ENCODE data around the gene FHL1. TPM values are rescaled to one million over a fixed set of nuclear protein-coding genes. Genes with fewer than 3 reads are reported as not detected.

Gene FHL1
- total RNA-seq, 1 experiment from 2014 or later, result 5.3 TPM

DNA sequence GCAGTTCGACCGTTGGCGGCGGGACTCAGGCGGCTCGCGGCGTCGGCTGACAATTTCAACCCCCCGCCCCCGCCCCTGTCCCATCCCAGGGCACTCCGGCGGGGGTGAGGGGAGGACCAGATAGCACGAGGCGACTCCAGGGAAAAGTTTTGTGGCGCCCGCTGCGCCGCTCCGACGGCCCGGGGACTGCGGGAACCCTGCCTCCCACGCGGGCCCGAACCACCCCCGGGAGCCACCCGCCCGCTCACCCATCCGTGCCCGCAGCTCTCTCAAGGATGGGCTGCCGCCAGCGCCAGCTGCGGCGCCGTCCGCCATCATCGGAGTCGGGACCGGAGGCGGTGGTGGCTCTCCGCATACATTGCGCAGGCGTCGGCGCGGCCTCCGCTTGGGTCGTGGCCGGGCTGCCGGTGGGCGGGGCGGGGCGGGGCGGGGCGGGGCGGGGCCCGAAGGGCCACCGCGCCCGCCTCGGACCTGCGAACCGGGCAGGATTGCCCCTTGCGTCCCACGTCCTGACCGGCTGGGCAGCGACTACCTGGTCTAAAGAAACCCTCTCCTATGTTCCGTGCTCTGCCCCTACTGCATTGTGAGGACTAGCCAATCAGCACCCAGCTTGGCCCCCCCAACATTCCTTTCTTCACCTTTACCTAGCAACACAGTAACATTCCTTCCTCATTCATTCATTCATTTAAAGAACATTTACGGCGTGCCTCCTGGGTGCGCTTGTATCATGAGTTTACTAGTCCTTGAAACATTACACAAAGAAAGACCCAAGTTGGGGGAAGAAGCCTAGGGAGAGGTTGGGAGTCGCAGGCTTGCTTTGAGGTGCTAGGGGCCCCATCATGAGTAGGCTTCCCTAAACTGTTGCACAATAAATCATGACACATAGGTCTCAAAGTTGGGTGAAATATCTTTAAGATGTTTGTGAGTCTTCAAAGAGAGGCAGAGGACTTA is 104.0 kb downstream of the FHL1 start, which contains the start of gene MAP7D3:
Gene MAP7D3, minus strand, starts transcription at position 360 of the 951 bp plus-strand sequence. Its CDS starts 42 bp downstream, at position 318.
- no peak for DNase-seq (ENCODE audit: low spot score)

DNA sequence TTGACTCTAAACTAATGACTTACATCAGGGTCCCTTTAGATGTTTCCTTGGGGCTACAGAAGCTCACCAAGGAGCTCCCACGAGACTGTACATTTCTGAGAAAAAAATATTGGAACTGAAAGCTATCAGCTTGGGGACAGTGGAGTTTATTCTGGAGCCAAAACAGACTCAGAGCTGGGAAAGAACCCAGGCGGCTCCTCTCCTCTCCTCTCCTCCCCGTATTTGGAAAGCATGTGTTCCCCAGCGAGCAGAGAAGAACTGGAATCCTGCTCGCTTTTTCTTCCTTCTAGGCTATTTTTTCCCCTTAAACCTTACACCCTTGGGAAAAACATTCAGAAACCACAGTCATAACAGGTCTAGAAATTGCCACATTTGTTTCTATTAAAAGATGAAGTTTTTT is 108.2 kb downstream of the FHL1 start:
- no peak for DNase-seq (ENCODE audit: low spot score)

GRCh38 chrX:136256026-136256425 is 108.7 kb downstream of the FHL1 start:
- no peak for DNase-seq (ENCODE audit: low spot score)

GRCh38 chrX:136258951-136259350 is 111.6 kb downstream of the FHL1 start:
- no peak for DNase-seq (ENCODE audit: low spot score)

DNA sequence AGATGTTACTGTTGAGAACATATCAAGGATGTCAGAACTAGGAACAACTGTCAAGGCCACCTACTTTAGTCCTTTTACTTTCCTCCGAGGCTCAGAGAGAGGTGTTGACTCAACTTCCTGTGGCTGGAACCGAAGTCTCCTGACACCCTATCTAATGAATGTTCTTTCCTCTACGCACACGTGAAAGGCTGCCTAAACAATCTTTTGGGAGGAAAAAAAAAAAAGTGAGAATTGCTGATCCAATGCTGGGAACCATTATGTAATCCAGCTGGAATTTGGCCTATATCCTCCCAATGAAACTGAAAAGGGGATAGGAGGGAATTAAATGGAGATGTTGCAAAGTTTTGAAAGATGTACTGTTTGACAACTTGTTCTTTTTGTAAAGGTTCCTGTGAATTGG is 112.2 kb downstream of the FHL1 start:
- peak; percentile 38 for DNase-seq (ENCODE audit: low spot score)

DNA sequence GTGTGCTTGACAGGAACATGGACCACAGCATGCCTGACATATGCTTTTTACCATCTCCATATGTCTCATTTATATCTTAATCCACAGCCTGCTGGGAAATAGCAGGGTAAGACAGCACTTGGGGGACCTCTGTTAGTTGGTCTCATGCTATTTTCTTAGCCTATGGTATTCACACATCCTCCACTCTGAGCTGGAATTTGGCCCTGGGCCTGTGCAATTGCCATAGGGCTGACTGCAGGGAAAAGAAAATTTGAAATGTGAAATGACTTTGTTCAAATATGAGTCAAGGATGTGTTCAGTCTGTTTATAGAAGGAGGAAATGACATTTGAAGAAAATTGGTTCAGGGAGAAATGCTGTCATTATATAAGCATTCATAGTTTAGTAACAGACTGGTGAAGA is 113.4 kb downstream of the FHL1 start:
- no peak for DNase-seq (ENCODE audit: low spot score)

Other genes starting within 250 kb of the FHL1 start
- 9.5 and 11.3 TPM in 2 replicates for gene MMGT1, start 173.5 kb upstream of the FHL1 start, total RNA-seq (2014; rRNA removed; shearing (Covaris generic))
- 6.8 and 12.2 TPM in 2 replicates for gene SLC9A6, start 162.1 kb upstream of the FHL1 start, total RNA-seq (2014; rRNA removed; shearing (Covaris generic))
- 7.9 and 8.6 TPM in 2 replicates for gene MAP7D3, start 103.9 kb downstream of the FHL1 start, total RNA-seq (2014; rRNA removed; shearing (Covaris generic))
- gene ADGRG4, start 153.4 kb downstream of the FHL1 start, total RNA-seq (2014; rRNA removed; shearing (Covaris generic)), result not detected in 2 replicates

All from A172 (cell line).